Upper lobe of right lung (tissue), 1 donor: Measurements from ENCODE around the gene PCYT1B. TPM values are rescaled to one million over a fixed set of nuclear protein-coding genes. Genes with fewer than 3 reads are reported as not detected.

Experiments used
- ATAC-seq: fragments of 200-7000 bp; cut with Tn5 transposase; one replicate; pipeline ENCODE4 v1.9.1; 2020; ENCODE audit warnings: mild to moderate bottlenecking, moderate library complexity
- DNase-seq: peaks from one replicate; pipeline ENCODE4 v3.0.0-alpha.2; 2020
- H3K27ac ChIP-seq: fragments of 200-600 bp; one replicate; pipeline ENCODE4 v1.8.0; 2022
- H3K27me3 ChIP-seq: fragments of 200-600 bp; one replicate; pipeline ENCODE4 v1.8.0; 2022; ENCODE audit warnings: mild to moderate bottlenecking
- H3K36me3 ChIP-seq: fragments of 200-600 bp; one replicate; pipeline ENCODE4 v1.8.0; 2022
- H3K4me1 ChIP-seq: fragments of 200-600 bp; one replicate; pipeline ENCODE4 v1.8.0; 2022
- H3K4me3 ChIP-seq: fragments of 200-600 bp; one replicate; pipeline ENCODE4 v1.8.0; 2022; ENCODE audit warnings: mild to moderate bottlenecking
- H3K9me3 ChIP-seq: fragments of 200-600 bp; one replicate; pipeline ENCODE4 v1.8.0; 2022
- intact Hi-C: fragments of 100-400 bp; cut with DNase I; formaldehyde crosslinking; loops from one replicate; pipeline ENCODE4 v1.11.0; 2022
- total RNA-seq: library from RNA; stranded (reverse); fragmentation: NEBNext Ultra II Directional; extraction: Animal tissue kit (Norgen Biotek cat#: 25700); gene quantifications from one replicate; pipeline ENCODE4 v1.2.1, GENCODE V29; 2021
- TF ChIP-seq, protein P1 (sequence below): fragments of 200-600 bp; IDR thresholded peaks from one replicate; pipeline ENCODE4 v1.8.0; 2022; ENCODE audit warnings: antibody characterized with exemption
- donor health status: DM: no; HTN: yes; CAD: no; lungs with severe emphysema.

Gene PCYT1B
- total RNA-seq, 1 donor from 2014 or later, result 0.14 TPM

- intact Hi-C loops, result no loop called here
- no peaks in the 10 kb centered on the region for H3K27me3 ChIP-seq
- TF ChIP-seq, protein P1, sequence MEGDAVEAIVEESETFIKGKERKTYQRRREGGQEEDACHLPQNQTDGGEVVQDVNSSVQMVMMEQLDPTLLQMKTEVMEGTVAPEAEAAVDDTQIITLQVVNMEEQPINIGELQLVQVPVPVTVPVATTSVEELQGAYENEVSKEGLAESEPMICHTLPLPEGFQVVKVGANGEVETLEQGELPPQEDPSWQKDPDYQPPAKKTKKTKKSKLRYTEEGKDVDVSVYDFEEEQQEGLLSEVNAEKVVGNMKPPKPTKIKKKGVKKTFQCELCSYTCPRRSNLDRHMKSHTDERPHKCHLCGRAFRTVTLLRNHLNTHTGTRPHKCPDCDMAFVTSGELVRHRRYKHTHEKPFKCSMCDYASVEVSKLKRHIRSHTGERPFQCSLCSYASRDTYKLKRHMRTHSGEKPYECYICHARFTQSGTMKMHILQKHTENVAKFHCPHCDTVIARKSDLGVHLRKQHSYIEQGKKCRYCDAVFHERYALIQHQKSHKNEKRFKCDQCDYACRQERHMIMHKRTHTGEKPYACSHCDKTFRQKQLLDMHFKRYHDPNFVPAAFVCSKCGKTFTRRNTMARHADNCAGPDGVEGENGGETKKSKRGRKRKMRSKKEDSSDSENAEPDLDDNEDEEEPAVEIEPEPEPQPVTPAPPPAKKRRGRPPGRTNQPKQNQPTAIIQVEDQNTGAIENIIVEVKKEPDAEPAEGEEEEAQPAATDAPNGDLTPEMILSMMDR, result no peak
Measured at GRCh38 chrX:24550166-24550565, 97.0 kb downstream of the PCYT1B start.

DNA sequence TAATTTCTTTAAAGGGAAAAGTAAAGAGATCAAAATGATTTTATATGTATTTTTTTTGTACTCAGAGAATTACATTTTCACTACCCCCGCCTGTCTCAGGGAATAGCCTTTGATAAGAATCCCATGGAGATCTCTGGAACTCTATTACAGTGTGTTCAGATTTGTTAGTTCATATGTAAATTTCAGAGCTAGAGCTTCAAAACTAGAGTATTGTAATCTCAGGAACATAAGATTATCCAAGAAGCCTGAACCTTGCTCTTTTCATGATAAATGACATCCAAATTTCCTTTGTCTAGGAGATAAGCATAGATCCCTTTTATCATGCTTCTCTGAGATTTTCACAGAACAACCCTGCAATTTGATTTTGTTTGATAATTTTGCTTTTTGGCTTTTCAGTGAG is 99.2 kb downstream of the PCYT1B start:
- TF ChIP-seq, protein P1, result no peak
- intact Hi-C loops, result no loop called here
- H3K36me3 ChIP-seq, result no peaks in the 10 kb centered on the region

More at GRCh38 chrX:24550166-24550565, 97.0 kb downstream of the PCYT1B start:
- no peak overlapping the region for H3K27ac ChIP-seq
- H3K36me3 ChIP-seq, result no peaks in the 10 kb centered on the region
- no peaks in the 10 kb centered on the region for H3K9me3 ChIP-seq
- H3K4me3 ChIP-seq, result no peak overlapping the region
- no peaks in the 10 kb centered on the region for H3K4me1 ChIP-seq
- DNase-seq (no peak), ATAC-seq (no peak)

DNA sequence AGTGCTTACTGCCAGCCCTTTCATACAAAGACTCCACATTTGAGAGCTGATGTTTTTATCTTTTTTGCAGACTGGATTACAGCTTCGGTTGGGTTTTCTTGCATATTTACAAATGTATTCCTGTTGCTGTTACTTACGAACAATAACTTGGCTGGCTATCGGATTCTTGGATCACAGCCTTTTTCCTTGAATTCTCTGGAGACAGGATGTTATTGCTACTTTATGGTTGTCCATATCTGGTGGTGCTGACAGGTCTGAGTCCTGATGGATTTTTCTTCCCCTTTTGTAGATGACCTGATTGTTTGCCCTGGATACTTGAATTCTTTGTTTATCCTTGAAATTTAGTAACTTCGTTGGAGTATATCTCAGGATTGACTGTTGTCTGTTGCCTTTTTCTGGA is 104.4 kb downstream of the PCYT1B start:
- DNase-seq, result no peak
- no peaks in the 10 kb centered on the region for H3K27me3 ChIP-seq

More for the DNA sequence above, 99.2 kb downstream of the PCYT1B start:
- H3K9me3 ChIP-seq, result no peaks in the 10 kb centered on the region
- no peaks in the 10 kb centered on the region for H3K4me1 ChIP-seq
- DNase-seq (no peak), ATAC-seq (no peak)
- no peak overlapping the region for H3K4me3 ChIP-seq
- no peaks in the 10 kb centered on the region for H3K27me3 ChIP-seq
- H3K27ac ChIP-seq, result no peak overlapping the region

DNA sequence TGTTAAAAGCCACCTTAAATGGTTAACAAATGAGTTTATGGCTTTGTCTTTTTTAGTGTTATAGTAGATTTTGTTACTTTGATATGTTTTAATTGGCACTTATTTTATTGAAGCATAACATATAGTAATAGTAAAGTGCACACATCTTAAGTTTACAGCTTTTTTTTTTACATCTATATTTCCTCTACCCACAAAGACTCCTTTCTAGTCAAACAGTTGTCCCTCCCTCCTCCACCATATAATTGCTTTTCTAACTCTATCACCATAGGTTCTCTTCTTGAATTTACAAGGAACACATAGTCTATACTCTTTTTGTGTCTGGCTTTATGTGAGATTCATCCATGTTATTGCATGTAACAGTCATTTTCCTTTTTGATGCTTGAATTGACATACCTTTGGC is 110.6 kb downstream of the PCYT1B start:
- DNase-seq, result no peak
- Histone ChIP-seq H3K4me3 (no peak overlapping the region), H3K4me1 (no peaks in the 10 kb centered on the region), H3K36me3 (peaks cover 7% of the 10 kb centered on the region), H3K9me3 (no peaks in the 10 kb centered on the region), H3K27ac (no peak overlapping the region), H3K27me3 (no peaks in the 10 kb centered on the region)
- intact Hi-C loops, result no loop called here
- TF ChIP-seq, protein P1, result no peak
- ATAC-seq, result no peak

More for the DNA sequence above, 104.4 kb downstream of the PCYT1B start:
- no peaks in the 10 kb centered on the region for H3K9me3 ChIP-seq
- no peak for ATAC-seq
- no peaks in the 10 kb centered on the region for H3K4me1 ChIP-seq
- no peak overlapping the region for H3K27ac ChIP-seq
- intact Hi-C loops, result no loop called here
- no peak overlapping the region for H3K4me3 ChIP-seq
- TF ChIP-seq, protein P1, result no peak
- no peaks in the 10 kb centered on the region for H3K36me3 ChIP-seq

DNA sequence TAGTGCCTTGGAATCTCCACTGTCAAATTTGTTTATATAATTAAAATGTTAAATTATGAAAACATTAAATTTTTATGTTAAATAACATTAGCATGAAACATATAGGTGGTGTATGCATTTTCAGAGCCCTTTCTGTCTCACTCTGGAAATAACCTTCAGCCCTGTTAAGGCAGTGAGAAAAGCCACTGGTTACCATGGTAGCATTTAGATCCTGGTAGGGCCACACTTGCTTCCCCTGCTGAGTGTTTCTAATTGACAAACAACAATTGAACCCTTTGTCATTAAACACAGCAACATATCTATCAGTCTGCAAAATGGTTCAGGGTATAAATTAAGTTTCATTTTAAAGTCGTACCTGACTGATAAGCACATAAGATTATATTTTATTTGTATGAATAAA is 118.5 kb downstream of the PCYT1B start:
- Histone ChIP-seq H3K4me3 (no peak overlapping the region), H3K27ac (no peak overlapping the region), H3K36me3 (peaks cover 7% of the 10 kb centered on the region), H3K9me3 (no peaks in the 10 kb centered on the region), H3K27me3 (no peaks in the 10 kb centered on the region), H3K4me1 (no peaks in the 10 kb centered on the region)
- ATAC-seq, result no peak
- TF ChIP-seq, protein P1, result no peak
- intact Hi-C loops, result no loop called here
- DNase-seq, result no peak

DNA sequence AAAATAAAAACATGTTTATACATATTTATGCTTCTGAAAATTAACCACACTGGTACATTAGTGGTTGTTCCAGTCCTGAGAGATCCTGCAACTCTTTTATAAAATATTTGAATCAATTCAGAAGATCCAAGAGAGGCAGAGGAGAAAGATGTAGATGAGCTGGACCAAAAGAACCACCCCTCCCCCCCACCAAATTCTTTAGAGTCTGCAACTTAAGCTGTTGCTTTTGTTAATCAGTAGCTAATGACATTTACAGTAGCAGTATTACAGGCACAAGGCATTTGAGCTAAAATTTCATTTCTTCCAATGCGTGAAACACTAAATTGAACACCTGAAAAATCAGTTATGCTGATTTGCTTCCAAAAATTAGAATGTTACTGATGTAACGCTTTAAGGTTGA is 120.5 kb downstream of the PCYT1B start:
- peaks cover 7% of the 10 kb centered on the region for H3K36me3 ChIP-seq
- DNase-seq (no peak), ATAC-seq (no peak)
- no peaks in the 10 kb centered on the region for H3K9me3 ChIP-seq
- no peaks in the 10 kb centered on the region for H3K27me3 ChIP-seq
- H3K27ac ChIP-seq, result no peak overlapping the region
- H3K4me3 ChIP-seq, result no peak overlapping the region
- intact Hi-C loops, result no loop called here
- no peaks in the 10 kb centered on the region for H3K4me1 ChIP-seq
- TF ChIP-seq, protein P1, result no peak
